A673 (cell line): ENCODE measurements around the gene CDYL.
A peak's percentile ranks its signal among the peaks of the same experiment; 100 is the strongest.

Source experiments
- EZH2 ChIP-seq: fragments of 200-600 bp; sonication (generic); IDR thresholded peaks from 2 replicates; pipeline ENCODE4 v1.6.1; 2017; ENCODE audit warnings: borderline replicate concordance, low read depth, mild to moderate bottlenecking, mixed read lengths, antibody characterized with exemption, low read length; ENCODE audit not compliant: poor library complexity, severe bottlenecking
- TF ChIP-seq, protein P1 (sequence below): fragments of 300-800, 200-600 bp; sonication (generic); conservative IDR thresholded peaks from 2 replicates; pipeline ENCODE4 v1.5.1; 2017; ENCODE audit warnings: low read depth, mild to moderate bottlenecking, antibody characterized with exemption, low read length, moderate library complexity, mixed read lengths

DNA sequence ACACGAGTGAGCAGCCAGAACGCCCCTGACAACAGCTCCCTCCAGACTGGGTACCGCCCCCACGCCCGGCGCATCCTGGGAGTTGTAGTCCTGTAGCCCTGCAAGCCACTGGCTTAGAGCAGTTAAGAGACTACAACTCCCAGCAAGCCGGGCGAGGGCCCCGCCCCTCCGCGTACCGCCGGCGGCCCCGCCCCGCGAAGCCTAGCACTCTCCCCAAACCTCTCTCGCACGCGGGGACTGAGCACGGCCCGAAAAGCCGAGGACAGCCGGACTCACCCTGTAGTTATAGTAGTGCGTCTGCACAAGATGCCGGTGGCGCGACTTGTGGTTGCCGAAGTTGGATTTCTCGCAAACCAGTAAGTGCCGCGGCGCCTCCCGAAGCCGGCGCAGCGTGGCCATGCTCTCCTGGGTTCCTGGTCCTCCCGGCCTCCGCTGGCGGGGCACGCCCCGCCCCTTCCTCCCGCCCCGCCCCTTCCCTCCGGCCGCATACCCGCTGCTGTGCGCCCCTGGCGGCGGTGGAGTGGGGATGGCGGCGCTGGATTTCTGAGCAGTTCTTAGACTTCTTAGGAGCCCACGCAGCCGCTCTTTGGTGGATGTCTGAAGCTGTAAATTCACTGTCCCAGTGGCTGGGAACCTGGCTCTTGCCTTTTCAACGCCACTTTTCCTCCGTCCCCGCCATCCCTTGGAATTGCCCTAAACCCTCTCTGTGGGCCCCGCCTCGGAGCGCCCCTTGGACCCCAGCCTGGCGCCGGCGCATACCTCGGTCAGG lies 227.6 kb downstream of the CDYL start, which contains the start of gene RPP40:
- TF ChIP-seq, protein P1, sequence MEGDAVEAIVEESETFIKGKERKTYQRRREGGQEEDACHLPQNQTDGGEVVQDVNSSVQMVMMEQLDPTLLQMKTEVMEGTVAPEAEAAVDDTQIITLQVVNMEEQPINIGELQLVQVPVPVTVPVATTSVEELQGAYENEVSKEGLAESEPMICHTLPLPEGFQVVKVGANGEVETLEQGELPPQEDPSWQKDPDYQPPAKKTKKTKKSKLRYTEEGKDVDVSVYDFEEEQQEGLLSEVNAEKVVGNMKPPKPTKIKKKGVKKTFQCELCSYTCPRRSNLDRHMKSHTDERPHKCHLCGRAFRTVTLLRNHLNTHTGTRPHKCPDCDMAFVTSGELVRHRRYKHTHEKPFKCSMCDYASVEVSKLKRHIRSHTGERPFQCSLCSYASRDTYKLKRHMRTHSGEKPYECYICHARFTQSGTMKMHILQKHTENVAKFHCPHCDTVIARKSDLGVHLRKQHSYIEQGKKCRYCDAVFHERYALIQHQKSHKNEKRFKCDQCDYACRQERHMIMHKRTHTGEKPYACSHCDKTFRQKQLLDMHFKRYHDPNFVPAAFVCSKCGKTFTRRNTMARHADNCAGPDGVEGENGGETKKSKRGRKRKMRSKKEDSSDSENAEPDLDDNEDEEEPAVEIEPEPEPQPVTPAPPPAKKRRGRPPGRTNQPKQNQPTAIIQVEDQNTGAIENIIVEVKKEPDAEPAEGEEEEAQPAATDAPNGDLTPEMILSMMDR, result peak; percentile 94
- TF ChIP-seq EZH2, result no peak
